Activated T-cell treated with anti-CD3 and anti-CD28 coated beads, Interleukin-2, amount 50 U/mL, for 72 hours (primary cell): Measurements from ENCODE around the gene ARL4C. TPM values are rescaled to one million over a fixed set of nuclear protein-coding genes. Genes with fewer than 3 reads are reported as not detected.

ENCODE experiments used
- ATAC-seq, 2 donors: fragments of 150-1000 bp; cut with Tn5 transposase; replicated peaks in 1 of 2; 2 replicates each; pipeline ENCODE4 v1.10.0; 2021; ENCODE audit warnings: moderate library complexity in 2 of 2, mild to moderate bottlenecking in 1 of 2
- DNase-seq, 2 donors: peaks; one replicate each; pipeline ENCODE4 v3.0.0; 2021 to 2022; ENCODE audit warnings: mixed read lengths in 1 of 2
- H3K27ac Mint-ChIP-seq: one replicate; pipeline ENCODE4 v1.8.0; 2022; ENCODE audit warnings: mild to moderate bottlenecking, moderate library complexity, mixed read lengths
- H3K27me3 Mint-ChIP-seq: one replicate; pipeline ENCODE4 v1.8.0; 2022; ENCODE audit warnings: low read depth, mixed read lengths
- H3K36me3 Mint-ChIP-seq, 2 donors: one replicate each; pipeline ENCODE4 v1.8.0; 2022; ENCODE audit warnings: mixed read lengths in 2 of 2, mild to moderate bottlenecking in 1 of 2; ENCODE audit not compliant: insufficient read depth in 2 of 2
- H3K4me1 Mint-ChIP-seq: one replicate; pipeline ENCODE4 v1.8.0; 2022; ENCODE audit warnings: low read depth, mixed read lengths
- H3K4me3 Mint-ChIP-seq, 2 donors: one replicate each; pipeline ENCODE4 v1.8.0; 2022; ENCODE audit warnings: mild to moderate bottlenecking in 2 of 2, mixed read lengths in 2 of 2, moderate library complexity in 2 of 2
- H3K9me3 Mint-ChIP-seq, 2 donors: one replicate each; pipeline ENCODE4 v1.8.0; 2022; ENCODE audit warnings: mixed read lengths in 2 of 2
- total RNA-seq, 2 donors: library from RNA; stranded (reverse); gene quantifications; one replicate each; pipeline ENCODE4 v1.2.3, GENCODE V29; 2022

The ARL4C gene, protein sequence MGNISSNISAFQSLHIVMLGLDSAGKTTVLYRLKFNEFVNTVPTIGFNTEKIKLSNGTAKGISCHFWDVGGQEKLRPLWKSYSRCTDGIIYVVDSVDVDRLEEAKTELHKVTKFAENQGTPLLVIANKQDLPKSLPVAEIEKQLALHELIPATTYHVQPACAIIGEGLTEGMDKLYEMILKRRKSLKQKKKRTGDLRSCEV
- 10 to 100 TPM; 52.9 to 53.7 TPM for total RNA-seq

DNA sequence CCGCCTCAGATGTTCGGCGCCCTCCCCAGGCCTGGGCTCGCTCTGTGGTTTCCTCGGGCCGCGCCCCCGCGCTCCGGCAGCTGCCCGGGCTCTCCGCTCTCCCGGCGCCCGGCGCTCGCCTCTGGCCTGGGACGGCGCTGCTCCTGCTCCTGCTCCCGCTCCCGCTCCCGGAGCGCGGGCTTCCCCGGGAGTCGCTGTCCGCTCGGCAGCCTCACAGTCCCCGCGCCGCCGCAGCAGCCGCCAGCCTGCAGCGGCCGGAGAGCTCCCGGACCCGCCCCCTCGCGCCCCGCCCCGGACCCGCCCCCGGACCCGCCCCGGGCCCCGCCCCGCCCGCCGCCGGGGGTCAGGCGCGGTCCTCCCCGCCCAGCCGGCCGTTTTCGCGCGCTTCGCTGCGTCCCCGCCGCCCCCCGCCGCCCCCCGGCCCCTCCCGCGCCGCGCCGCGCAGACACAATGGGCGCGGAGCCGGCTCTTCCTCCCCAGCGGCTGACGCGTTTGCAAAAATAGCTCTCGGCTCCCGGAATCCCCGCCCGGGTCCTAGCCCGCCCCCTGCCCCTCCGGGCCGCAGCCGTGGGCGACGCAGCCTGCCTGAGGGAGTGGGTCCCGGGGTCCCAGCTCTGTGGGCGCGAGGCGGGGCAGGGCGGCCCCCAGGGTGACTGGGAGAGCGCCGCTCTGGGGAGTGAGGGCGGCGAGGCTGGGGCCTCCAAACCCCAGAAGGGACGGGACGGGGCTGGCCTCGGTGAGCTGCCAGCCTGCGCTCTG is at the start of gene ARL4C:
TSS of gene ARL4C (minus strand) at position 247 of the 759 bp plus-strand sequence. CDS start 495 bp downstream, outside the sequence.
- Mint-ChIP-seq H3K4me1 (peaks cover 43% of the 10 kb centered on the region), H3K9me3 (no peaks in the 10 kb centered on the region), H3K27me3 (no peaks in the 10 kb centered on the region), H3K36me3 (peaks cover 20 to 26% of the 10 kb centered on the region in 2 donors), H3K27ac (peak within 1 kb of the TSS; percentile 71), H3K4me3 (peak within 1 kb of the TSS; percentile 96 to 98)
- ATAC-seq (peak; percentile 63 to 72), DNase-seq (peak; percentile 62 to 70)

DNA sequence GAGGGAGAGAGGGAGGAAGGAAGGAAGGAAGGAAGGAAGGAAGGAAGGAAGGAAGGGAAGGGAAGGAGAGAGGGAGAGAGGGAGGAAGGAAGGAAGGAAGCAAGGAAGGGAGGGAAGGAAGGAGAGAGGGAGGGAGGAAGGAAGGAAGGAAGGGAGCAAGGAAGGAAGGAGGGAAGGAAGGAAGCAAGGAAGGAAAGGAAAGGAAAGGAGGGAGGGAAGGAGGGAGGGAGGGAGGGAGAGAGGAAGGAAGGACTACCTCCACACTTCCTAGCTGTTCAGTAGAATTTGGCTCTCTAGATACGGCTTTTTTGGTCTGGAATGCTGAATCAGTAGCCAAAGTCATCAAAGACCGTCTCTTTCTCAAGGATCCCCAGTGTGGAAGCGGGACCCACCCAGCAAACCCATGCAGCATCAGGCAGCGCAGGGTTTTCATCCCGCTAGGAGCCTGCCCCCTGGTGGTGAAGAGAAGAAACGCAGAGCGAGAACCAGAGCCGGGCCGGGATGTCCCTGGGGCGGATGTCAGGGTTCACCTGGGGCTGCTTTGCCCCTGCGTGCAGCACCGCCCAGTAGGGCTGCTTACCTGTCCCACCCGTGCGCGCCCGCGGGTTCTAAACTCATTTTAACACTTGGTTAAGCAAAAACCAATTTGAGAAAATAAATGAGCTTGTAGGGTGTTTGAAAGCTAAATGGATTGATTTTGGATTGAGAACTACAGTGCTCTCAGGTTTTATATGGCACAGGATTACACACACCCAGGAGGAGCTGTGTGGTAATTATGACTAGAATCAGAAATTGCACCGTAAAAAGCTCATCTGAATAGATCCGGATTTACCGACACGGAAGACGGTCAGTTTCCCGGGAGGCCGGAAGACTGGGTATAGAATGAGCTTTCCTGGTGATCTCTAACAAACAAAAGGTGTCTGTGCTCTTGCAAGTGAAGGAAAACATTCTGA is 48.1 kb upstream of the ARL4C start:
- DNase-seq (peak; percentile 70 to 82), ATAC-seq (peak; percentile 74 to 82)
- H3K27ac Mint-ChIP-seq, result no peak overlapping the region
- no peak overlapping the region for H3K4me3 Mint-ChIP-seq
- H3K9me3 Mint-ChIP-seq, result no peaks in the 10 kb centered on the region
- peaks cover 33% of the 10 kb centered on the region for H3K27me3 Mint-ChIP-seq
- no peaks in the 10 kb centered on the region for H3K36me3 Mint-ChIP-seq
- peaks cover 4% of the 10 kb centered on the region for H3K4me1 Mint-ChIP-seq

DNA sequence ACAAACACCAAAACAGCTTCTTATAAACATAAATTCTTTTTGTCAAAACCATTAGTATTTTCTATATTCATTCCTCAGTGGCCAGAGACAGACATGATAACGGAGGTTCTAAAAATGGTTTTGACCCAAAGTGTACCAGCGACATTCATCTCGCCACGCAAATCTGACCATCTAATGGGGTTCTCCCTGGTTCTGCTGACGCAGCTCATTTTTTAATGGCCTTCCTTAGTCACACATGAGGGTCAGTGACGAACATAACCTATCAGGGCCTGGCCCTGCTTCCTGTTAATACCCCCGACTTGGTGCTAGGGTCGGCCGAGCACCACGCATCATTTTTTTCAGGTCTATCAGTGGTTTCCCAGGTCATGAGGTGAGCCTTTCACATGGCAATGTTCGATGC is 45.9 kb upstream of the ARL4C start:
- Mint-ChIP-seq H3K4me1 (peaks cover 4% of the 10 kb centered on the region), H3K27ac (no peak overlapping the region), H3K36me3 (no peaks in the 10 kb centered on the region), H3K4me3 (no peak overlapping the region), H3K27me3 (peaks cover 23% of the 10 kb centered on the region), H3K9me3 (peaks cover 0 to 4% of the 10 kb centered on the region in 2 donors)
- DNase-seq (no peak), ATAC-seq (no peak)

DNA sequence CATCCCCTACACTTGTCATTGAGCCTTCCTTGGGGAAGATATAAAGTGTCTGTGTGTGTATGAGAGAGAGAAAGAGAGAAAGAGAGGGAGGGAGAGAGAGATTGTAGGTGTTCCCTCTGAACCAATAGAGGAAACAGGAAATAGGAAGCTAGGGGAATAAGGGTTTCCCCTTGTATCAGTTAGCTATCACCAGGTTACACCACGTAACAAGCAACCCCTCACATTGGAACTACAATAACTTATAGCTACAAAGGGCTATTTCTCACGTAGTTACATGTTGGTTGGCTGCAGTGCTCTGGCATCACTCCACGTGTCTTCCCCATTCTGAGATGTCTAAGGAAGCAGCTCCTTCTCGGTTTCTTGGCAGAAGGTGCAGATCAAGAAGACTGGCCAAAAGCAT is 41.0 kb upstream of the ARL4C start:
- H3K4me1 Mint-ChIP-seq, result no peaks in the 10 kb centered on the region
- no peak overlapping the region for H3K27ac Mint-ChIP-seq
- ATAC-seq, result no peak
- peaks cover 0 to 4% of the 10 kb centered on the region in 2 donors for H3K9me3 Mint-ChIP-seq
- DNase-seq, result no peak
- H3K4me3 Mint-ChIP-seq, result no peak overlapping the region
- no peaks in the 10 kb centered on the region for H3K36me3 Mint-ChIP-seq
- H3K27me3 Mint-ChIP-seq, result no peaks in the 10 kb centered on the region

DNA sequence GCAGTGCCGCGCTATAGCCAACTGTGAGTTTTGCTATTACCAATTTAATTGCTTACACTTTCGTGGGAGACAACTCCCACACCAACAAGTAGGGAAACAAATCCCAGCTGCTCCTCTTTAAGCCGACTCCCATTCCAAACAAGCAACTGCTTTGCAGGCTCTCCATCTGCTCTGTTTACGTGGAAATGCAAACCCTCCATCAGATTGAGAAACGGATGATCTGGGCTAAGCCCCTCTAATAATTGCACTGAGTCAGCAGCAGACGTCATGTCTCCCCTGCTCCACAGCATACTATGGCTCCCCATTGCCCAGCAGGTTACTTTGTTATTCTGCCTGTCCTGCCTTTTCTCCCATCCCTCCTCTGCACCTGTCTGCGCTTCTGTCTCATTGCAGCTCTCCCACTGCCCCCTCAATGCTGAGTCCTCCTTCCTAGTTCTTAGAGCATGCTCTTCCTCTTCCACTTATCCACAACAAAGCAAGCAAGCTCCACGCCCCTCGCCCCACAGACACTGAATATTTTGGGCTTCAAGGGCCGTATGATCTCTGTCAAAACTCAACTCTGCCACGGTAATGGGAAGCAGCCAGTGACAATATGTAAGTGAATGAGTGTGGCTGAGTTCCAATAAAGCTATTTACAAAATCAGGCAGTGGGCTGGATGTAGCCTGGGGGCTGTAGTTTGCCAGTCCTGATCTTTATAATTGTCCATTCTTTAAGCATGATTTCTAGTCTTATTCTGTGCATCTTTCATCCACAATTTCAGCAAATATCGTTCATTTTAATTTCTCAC is 39.5 kb upstream of the ARL4C start:
- DNase-seq, result no peak
- no peak for ATAC-seq
- Mint-ChIP-seq H3K4me3 (no peak overlapping the region), H3K4me1 (no peaks in the 10 kb centered on the region), H3K36me3 (no peaks in the 10 kb centered on the region), H3K27me3 (no peaks in the 10 kb centered on the region), H3K9me3 (peaks cover 0 to 4% of the 10 kb centered on the region in 2 donors), H3K27ac (no peak overlapping the region)

DNA sequence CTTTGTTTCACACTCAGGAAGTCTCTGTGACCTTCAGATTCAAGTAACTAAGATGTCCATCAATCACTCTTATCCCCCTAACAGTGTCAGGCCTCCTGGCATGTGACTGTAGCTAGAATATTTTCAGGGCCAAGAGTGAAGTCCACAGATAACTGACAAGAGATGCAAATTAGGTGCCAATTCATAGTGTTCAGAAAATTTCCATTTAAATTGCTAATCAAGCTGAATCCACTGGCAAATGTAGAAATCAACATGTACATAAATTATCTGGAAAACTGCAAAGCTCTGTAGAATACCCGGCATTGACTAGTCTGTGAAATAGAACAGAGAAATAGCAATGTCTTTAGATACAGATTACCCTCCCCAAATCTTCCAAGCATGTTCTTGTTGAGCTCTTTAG is 38.6 kb upstream of the ARL4C start:
- H3K4me1 Mint-ChIP-seq, result no peaks in the 10 kb centered on the region
- H3K9me3 Mint-ChIP-seq, result peaks cover 0 to 4% of the 10 kb centered on the region in 2 donors
- H3K36me3 Mint-ChIP-seq, result no peaks in the 10 kb centered on the region
- H3K27me3 Mint-ChIP-seq, result peaks cover 6% of the 10 kb centered on the region
- DNase-seq, result no peak
- ATAC-seq, result no peak
- H3K27ac Mint-ChIP-seq, result no peak overlapping the region
- no peak overlapping the region for H3K4me3 Mint-ChIP-seq

DNA sequence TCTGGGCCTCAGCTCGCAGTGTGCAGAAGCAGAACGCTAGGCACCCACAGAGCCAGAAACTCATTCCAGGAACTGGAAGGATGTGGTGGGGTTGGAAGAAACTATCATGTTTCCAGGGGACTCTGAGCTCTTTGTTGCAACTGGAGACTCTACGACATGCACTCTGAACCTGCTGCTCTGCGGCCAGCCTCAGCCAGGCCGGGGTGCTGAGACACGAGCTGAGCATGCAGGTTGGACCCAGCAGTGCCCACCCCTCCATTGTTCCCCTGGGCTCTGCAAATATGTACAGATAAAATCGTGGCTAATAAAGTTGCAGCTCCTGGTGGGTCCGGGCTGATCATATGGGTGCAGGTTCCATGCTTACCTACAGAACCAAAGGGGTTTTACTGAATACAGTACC is 37.6 kb upstream of the ARL4C start:
- H3K4me1 Mint-ChIP-seq, result no peaks in the 10 kb centered on the region
- no peak for DNase-seq
- no peak overlapping the region for H3K27ac Mint-ChIP-seq
- no peak for ATAC-seq
- H3K4me3 Mint-ChIP-seq, result no peak overlapping the region
- no peaks in the 10 kb centered on the region for H3K36me3 Mint-ChIP-seq
- H3K27me3 Mint-ChIP-seq, result peaks cover 7% of the 10 kb centered on the region
- peaks cover 0 to 1% of the 10 kb centered on the region in 2 donors for H3K9me3 Mint-ChIP-seq

DNA sequence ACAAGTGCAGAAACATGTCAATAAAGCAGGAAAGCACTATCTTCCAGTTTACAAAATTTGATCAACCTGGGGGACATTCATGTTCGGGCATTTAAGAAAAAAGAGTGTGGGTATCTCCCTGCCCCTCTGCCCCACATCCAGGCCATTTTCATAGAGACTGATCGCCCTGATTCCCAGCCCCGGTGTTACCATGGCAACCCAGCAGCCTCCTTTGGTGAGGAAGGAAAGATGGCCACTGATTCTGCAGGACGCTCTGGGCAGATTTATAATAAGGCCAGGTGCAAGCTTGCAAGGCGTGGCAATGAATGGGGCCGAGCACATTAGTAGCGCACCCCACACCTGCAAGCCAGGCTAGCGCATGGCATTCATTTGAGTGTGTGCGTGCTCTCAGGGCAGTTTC is 36.7 kb upstream of the ARL4C start:
- ATAC-seq (no peak), DNase-seq (no peak)
- Mint-ChIP-seq H3K4me1 (no peaks in the 10 kb centered on the region), H3K36me3 (no peaks in the 10 kb centered on the region), H3K27ac (no peak overlapping the region), H3K4me3 (no peak overlapping the region), H3K9me3 (no peaks in the 10 kb centered on the region), H3K27me3 (peaks cover 12% of the 10 kb centered on the region)

DNA sequence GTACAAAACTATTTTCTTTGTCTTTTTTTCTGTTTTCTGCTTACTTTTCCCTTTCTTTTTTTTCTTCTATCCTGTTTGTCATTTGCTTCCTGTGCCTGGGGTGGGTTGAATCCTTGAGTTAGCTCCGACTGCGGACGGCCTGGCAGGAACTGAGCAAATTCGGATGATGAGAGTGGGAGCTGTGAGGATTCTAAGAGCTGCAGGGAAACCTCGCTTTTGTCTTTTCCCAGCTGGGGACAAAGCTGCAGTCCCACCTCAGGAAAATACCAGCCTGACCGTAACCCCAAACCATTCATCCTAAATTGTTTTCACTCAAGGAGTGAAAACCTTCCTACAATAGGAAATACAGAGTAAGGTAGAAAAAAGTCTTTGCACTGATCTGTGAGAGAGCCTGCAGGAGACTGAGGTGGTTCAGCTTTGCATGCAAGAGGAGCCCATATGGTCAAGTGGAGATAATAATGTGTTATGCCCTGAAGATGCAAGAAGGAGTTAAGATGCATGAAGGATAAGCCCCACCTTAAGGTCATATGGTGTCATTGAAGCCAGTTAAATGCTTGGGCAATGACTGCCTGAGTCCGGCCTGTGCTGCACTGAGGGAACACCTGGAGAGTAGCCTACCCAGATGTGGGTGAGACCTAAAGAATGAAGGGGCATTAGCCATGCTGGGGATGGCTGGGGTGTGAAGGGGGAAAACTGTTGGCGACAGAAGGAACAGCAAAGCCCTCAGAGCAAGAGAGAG is 31.7 kb upstream of the ARL4C start:
- no peak overlapping the region for H3K4me3 Mint-ChIP-seq
- ATAC-seq (no peak), DNase-seq (no peak)
- H3K27ac Mint-ChIP-seq, result no peak overlapping the region
- no peaks in the 10 kb centered on the region for H3K36me3 Mint-ChIP-seq
- peaks cover 16% of the 10 kb centered on the region for H3K27me3 Mint-ChIP-seq
- no peaks in the 10 kb centered on the region for H3K4me1 Mint-ChIP-seq
- peaks cover 0 to 2% of the 10 kb centered on the region in 2 donors for H3K9me3 Mint-ChIP-seq

DNA sequence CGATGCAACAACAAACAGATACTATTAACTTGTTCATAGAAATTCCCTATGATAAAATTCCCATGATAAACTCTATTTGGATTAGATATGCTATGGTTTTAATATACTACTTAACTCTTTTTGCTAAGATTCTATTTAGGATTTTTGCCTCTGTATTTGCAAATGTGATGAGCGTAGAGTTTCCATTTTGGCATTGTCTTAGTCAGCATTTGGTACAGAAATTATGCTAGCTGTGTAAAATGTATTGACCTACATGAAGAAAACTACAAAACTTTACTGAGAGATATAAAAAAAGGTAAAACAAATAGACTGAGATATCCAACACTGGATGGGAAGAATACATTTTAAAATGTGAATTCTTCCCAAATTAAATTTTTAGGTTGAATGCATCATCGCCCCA is 29.8 kb upstream of the ARL4C start:
- DNase-seq, result no peak
- no peaks in the 10 kb centered on the region for H3K4me1 Mint-ChIP-seq
- no peaks in the 10 kb centered on the region for H3K36me3 Mint-ChIP-seq
- H3K9me3 Mint-ChIP-seq, result peaks cover 0 to 2% of the 10 kb centered on the region in 2 donors
- no peak for ATAC-seq
- no peak overlapping the region for H3K4me3 Mint-ChIP-seq
- peaks cover 16% of the 10 kb centered on the region for H3K27me3 Mint-ChIP-seq
- H3K27ac Mint-ChIP-seq, result no peak overlapping the region

DNA sequence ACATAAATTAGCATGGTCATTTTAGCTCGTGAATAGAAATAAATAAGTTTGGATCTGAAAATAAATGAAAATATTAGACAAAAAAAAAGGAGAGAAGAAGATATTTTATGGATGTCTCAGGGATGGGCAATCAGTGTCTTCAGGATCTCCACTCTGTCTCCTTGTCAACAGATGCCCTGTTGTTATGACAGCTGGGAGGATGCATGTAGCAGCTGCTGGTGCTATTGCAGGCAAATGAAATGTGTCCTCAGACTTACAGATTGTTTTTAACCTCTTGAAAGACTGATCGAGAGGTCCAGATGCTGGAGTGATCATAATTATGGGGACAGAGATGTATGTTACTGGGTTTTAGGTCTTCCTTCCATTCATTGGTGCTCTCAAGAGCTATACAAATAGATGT is 24.7 kb upstream of the ARL4C start:
- Mint-ChIP-seq H3K36me3 (no peaks in the 10 kb centered on the region), H3K27me3 (no peaks in the 10 kb centered on the region), H3K4me3 (no peak overlapping the region), H3K4me1 (no peaks in the 10 kb centered on the region), H3K9me3 (peaks cover 0 to 2% of the 10 kb centered on the region in 2 donors), H3K27ac (no peak overlapping the region)
- DNase-seq, result no peak
- ATAC-seq, result no peak
